HUES64 (cell line): ENCODE measurements around the gene ZNF761.
A peak's percentile ranks its signal among the peaks of the same experiment; 100 is the strongest.
"Not testable (repeated sequence)": the region's sequence is repeated elsewhere in the genome, so short reads cannot be mapped to it uniquely, and the experiment has no call there.

Source experiments
- H3K27ac ChIP-seq: 2 replicates; pipeline ENCODE4 v1.7.0; 2013; ENCODE audit warnings: low read depth, low read length, inconsistent platforms
- H3K27me3 ChIP-seq: 2 replicates; pipeline ENCODE4 v1.6.1; 2013; ENCODE audit warnings: mild to moderate bottlenecking, low read length; ENCODE audit not compliant: insufficient read depth
- H3K36me3 ChIP-seq: 2 replicates; pipeline ENCODE4 v1.6.1; 2013; ENCODE audit warnings: mild to moderate bottlenecking, low read length; ENCODE audit not compliant: insufficient read depth
- H3K4me1 ChIP-seq: 2 replicates; pipeline ENCODE4 v1.6.1; 2013; ENCODE audit warnings: mild to moderate bottlenecking, low read length, moderate library complexity; ENCODE audit not compliant: insufficient read depth
- H3K4me3 ChIP-seq: 2 replicates; pipeline ENCODE4 v1.5.1; 2013; ENCODE audit warnings: mild to moderate bottlenecking, low read length, moderate library complexity
- H3K9ac ChIP-seq: 2 replicates; pipeline ENCODE4 v1.6.1; 2013; ENCODE audit warnings: mild to moderate bottlenecking, low read depth, low read length
- H3K9me3 ChIP-seq: 2 replicates; pipeline ENCODE4 v1.6.1; 2013; ENCODE audit warnings: low read depth, low read length; ENCODE audit not compliant: insufficient read depth
- WGBS: fragments of 150-250, 120-280 bp; methylation state at CpG from one replicate; pipeline ENCODE4 v1.1.7; 2013; ENCODE audit warnings: missing lambda C conversion rate; 5-methylcytosine and 5-hydroxymethylcytosine counted together

The ZNF761 gene

GRCh38 chr19:53485046-53486004 is 53.5 kb downstream of the ZNF761 start:
- Histone ChIP-seq H3K27ac (no peak overlapping the region), H3K4me1 (no peaks in the 10 kb centered on the region), H3K36me3 (peaks cover 86% of the 10 kb centered on the region), H3K9me3 (peaks cover 38% of the 10 kb centered on the region), H3K4me3 (no peak overlapping the region), H3K9ac (no peak overlapping the region), H3K27me3 (no peaks in the 10 kb centered on the region)
- 94% methylated on average over 6 of the region's 8 CpGs for WGBS

- H3K4me1 ChIP-seq, result no peaks in the 10 kb centered on the region
- peaks cover 35% of the 10 kb centered on the region for H3K9me3 ChIP-seq
- H3K27ac ChIP-seq, result no peak overlapping the region
- no peak overlapping the region for H3K9ac ChIP-seq
- WGBS, result 96% methylated on average over 5 of the region's 5 CpGs
- H3K36me3 ChIP-seq, result peaks cover 75% of the 10 kb centered on the region
- H3K27me3 ChIP-seq, result no peaks in the 10 kb centered on the region
- H3K4me3 ChIP-seq, result no peak overlapping the region
Observed at GRCh38 chr19:53492153-53492552, 60.4 kb downstream of the ZNF761 start.

- not testable (repeated sequence) for H3K9ac ChIP-seq, H3K4me3 ChIP-seq, H3K4me1 ChIP-seq, H3K27me3 ChIP-seq, H3K9me3 ChIP-seq, H3K27ac ChIP-seq
- 74% methylated on average over 9 of the region's 11 CpGs for WGBS
- H3K36me3 ChIP-seq, result peaks cover 23% of the 10 kb centered on the region
Observed at GRCh38 chr19:53497311-53498023, 65.7 kb downstream of the ZNF761 start.

GRCh38 chr19:53498024-53498395 is 66.2 kb downstream of the ZNF761 start:
- H3K4me1 ChIP-seq, H3K27ac ChIP-seq, H3K9me3 ChIP-seq, H3K4me3 ChIP-seq, H3K9ac ChIP-seq, H3K27me3 ChIP-seq: not testable (repeated sequence)
- WGBS, result 83% methylated on average over 4 of the region's 4 CpGs
- peaks cover 18% of the 10 kb centered on the region for H3K36me3 ChIP-seq

GRCh38 chr19:53503151-53503550 is 71.4 kb downstream of the ZNF761 start:
- H3K27ac ChIP-seq, H3K4me3 ChIP-seq, H3K4me1 ChIP-seq, H3K36me3 ChIP-seq, H3K9ac ChIP-seq, H3K27me3 ChIP-seq, H3K9me3 ChIP-seq: not testable (repeated sequence)
- WGBS, result 72% methylated on average over 7 of the region's 7 CpGs

GRCh38 chr19:53503671-53504364 is 72.0 kb downstream of the ZNF761 start:
- not testable (repeated sequence) for H3K27ac ChIP-seq, H3K4me1 ChIP-seq, H3K9ac ChIP-seq, H3K27me3 ChIP-seq, H3K36me3 ChIP-seq, H3K9me3 ChIP-seq
- WGBS, result 54% methylated on average over 10 of the region's 14 CpGs
- peak overlapping the region; percentile 36 for H3K4me3 ChIP-seq

- not testable (repeated sequence) for H3K27me3 ChIP-seq, H3K36me3 ChIP-seq, H3K9ac ChIP-seq, H3K4me3 ChIP-seq, H3K27ac ChIP-seq, H3K9me3 ChIP-seq, H3K4me1 ChIP-seq
- 69% methylated on average over 10 of the region's 13 CpGs for WGBS
Observed at GRCh38 chr19:53504365-53504703, 72.5 kb downstream of the ZNF761 start.

- Histone ChIP-seq H3K4me3 (no peak overlapping the region), H3K9me3 (no peaks in the 10 kb centered on the region), H3K27me3 (no peaks in the 10 kb centered on the region), H3K27ac (no peak overlapping the region), H3K4me1 (no peaks in the 10 kb centered on the region), H3K36me3 (no peaks in the 10 kb centered on the region), H3K9ac (no peak overlapping the region)
- WGBS, result 90% methylated on average over 6 of the region's 7 CpGs
Observed at GRCh38 chr19:53504885-53505284, 73.1 kb downstream of the ZNF761 start.

- WGBS, result 69% methylated on average over 8 of the region's 8 CpGs
- no peak overlapping the region for H3K9ac ChIP-seq
- H3K9me3 ChIP-seq, result no peaks in the 10 kb centered on the region
- H3K4me3 ChIP-seq, result no peak overlapping the region
- no peaks in the 10 kb centered on the region for H3K27me3 ChIP-seq
- no peaks in the 10 kb centered on the region for H3K4me1 ChIP-seq
- no peak overlapping the region for H3K27ac ChIP-seq
- H3K36me3 ChIP-seq, result no peaks in the 10 kb centered on the region
Observed at GRCh38 chr19:53506728-53507127, 74.9 kb downstream of the ZNF761 start.
